Forelimb muscle (tissue), 1 donor: ENCODE results near the gene PTPN1. TPM values are rescaled to one million over a fixed set of nuclear protein-coding genes. Genes with fewer than 3 reads are reported as not detected.
"Not testable (repeated sequence)": the region's sequence is repeated elsewhere in the genome, so short reads cannot be mapped to it uniquely, and the experiment has no call there.

Experiments used
- DNase-seq: peaks from one replicate; pipeline ENCODE4 v3.0.0-alpha.2; 2013; ENCODE audit warnings: low read depth
- polyA plus RNA-seq: library from polyadenylated mRNA; unstranded; fragments of 120-200 nt; gene quantifications from one replicate; pipeline ENCODE4 v1.2.1, GENCODE V29; 2013; ENCODE audit not compliant: insufficient read length

Gene PTPN1
- polyA plus RNA-seq, 1 donor: 18.1 TPM

DNA sequence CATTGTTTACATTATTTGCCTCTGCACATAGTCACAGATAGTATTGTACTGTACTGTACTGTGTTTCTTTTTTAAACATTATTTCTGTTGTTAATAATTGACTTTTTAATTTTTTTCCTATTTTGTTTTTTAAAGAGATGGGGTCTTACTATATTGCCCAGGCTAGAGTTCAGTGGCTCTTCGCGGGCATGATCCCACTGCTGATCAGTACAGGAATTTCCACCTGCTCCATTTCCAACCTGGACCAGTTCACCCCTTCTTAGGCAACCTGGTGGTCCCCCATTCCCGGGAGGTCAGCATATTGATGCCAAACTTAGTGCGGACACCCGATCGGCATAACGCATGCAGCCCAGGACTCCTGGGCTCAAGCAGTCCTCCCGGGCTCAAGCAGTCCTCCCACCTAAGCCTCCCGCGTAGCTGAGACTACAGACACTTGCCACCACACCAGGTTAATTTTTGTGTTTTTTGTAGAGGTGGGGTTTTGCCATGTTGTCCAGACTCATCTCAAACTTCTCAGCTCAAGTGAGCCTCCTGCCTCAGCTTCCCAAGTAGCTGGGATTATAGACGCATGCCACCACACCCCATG, 47.5 kb downstream of the PTPN1 start:
- DNase-seq: no peak

DNA sequence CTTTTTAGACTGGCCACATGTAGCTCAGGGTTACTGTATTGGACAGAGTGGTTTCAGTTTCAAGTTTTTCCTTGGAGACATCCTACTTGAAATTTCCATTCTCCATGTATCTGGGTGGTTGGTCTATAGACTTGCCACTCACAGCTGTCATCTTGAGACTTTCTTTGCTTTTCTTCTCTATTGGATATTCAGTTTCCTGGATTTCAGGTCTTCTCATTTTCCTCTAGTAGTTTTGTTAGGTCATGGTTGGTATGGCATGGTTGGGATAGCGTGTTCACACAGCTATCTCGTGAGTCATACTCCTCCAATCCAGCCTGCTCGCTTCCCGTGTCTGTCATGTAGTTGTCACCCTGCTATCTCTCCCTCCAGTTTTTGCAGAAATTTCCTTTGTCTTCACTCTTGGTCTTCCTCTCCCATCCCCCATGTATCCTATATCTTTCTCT, 48.3 kb downstream of the PTPN1 start:
- DNase-seq: no peak

- DNase-seq: no peak
These were observed 49.0 kb downstream of the PTPN1 start for GRCh38 chr20:50559149-50559548.

- no peak for DNase-seq
These were observed 49.9 kb downstream of the PTPN1 start for GRCh38 chr20:50559856-50560638.

GRCh38 chr20:50560867-50561266, 50.7 kb downstream of the PTPN1 start:
- DNase-seq: no peak

DNA sequence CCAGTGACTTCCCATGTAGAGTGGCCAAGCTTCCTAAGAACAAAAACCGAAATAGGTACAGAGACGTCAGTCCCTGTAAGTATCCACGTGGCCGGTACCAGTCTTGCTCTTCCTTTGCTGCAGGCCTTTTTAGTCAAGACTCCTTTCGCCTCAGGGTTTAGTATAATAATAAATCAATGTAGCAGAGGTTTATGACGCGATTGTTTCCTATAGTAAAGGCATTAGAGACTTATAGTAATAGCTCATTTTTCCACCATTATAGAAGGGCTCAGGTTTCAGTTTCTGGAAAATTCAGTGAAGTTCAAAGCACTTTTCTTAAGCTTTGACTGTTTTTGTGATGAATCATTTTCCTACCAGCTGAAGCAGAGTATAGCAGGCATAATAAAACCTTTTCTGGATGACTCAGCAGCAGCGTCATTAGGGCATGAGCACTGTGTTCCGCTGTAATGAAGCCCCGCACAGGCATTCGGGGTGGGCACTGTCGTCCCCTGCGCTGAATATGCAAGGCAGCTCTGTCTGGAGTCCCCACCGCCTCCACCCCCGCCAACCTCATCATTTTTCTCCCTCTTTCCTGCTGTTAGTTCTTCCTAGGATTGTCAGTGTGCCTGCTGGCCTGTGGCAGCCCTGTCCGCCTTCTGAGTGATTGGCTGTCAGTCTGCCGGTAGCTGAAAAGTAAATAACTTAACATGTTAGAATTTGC, 51.3 kb downstream of the PTPN1 start:
- no peak for DNase-seq

- no peak for DNase-seq
These were observed 52.1 kb downstream of the PTPN1 start for GRCh38 chr20:50562262-50562701.

DNA sequence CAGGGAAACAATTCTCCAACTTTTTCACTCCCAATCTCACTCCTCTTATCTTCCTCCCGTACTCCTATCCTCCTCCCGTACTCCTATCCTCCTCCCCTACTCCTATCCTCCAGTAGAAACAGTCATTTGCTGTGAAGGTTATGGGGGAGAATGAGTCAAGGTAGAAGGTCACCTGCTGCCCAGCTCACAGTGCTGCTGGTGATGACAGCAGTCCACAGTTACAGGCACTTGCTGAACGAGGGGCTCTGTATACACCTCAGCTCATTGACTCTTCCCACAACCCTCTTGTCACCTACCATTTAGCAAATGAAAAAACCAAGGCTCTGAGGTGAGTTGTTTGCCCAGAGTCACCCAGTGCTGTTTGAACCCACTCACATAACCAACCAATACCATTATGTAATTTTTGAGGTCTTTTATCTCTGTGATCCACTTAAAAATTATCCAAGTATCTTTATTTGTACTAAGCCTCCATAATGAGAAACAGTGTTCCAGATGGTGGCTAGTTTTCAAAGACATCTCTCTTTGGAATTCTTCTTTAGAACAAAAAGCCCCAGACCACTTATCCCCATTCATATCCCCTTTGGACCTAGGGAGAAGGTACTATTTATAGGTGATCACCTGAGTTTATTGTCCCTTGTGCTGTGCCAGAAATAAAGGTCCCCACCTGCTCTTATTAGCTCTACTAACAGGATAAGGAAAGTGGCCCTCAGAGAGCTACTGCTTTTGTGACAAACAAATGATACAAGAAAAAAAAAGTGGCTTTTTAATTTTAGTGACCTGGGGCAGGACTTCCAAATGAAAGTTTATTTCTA, 53.2 kb downstream of the PTPN1 start:
- no peak for DNase-seq

GRCh38 chr20:50565383-50565782, 55.2 kb downstream of the PTPN1 start:
- no peak for DNase-seq

- no peak for DNase-seq
These were observed 55.7 kb downstream of the PTPN1 start for GRCh38 chr20:50565871-50566270.

DNA sequence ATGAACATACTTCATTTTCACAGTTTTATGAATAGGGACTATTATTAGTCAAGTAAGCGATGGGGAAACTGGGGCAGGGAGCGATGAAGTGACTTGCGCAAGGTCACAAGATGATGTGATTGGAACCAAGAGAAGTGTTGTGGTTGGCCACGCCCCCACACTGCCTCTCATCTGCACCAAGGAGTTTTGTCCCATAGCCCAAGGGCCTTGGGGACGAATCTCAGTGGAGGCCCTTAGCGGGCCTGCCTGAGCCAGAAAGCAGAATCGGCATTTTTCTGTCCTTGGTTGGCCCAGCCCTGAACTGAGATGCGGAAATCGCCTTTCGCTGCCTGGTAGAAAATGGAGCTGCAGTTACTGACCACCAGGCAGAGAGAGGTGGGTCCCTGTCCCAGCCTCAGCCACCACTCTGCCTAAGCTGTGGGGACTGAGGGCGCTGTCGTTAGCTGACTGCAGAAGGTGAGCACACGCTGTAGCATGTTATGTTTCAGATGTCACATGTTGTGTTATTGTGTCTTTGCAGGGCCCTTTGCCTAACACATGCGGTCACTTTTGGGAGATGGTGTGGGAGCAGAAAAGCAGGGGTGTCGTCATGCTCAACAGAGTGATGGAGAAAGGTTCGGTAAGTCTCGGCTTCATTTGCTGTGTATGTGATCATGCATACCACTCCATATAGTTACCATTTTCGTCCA, 57.8 kb downstream of the PTPN1 start:
- DNase-seq: no peak

GRCh38 chr20:50568549-50568942, 58.4 kb downstream of the PTPN1 start:
- no peak for DNase-seq

DNA sequence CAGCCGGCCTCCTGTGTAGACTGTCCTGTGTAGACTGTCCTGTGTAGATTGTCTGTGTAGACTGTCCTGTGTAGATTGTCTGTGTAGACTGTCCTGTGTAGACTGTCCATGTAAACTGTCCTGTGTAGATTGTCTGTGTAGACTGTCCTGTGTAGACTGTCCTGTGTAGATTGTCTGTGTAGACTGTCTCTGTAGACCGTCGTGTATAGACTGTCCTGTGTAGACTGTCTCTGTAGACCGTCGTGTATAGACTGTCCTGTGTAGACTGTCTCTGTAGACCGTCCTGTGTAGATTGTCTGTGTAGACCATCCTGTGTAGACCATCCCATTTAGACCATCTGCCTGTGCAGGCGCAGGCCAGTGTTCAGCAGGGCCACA, 59.3 kb downstream of the PTPN1 start:
- DNase-seq: not testable (repeated sequence)

DNA sequence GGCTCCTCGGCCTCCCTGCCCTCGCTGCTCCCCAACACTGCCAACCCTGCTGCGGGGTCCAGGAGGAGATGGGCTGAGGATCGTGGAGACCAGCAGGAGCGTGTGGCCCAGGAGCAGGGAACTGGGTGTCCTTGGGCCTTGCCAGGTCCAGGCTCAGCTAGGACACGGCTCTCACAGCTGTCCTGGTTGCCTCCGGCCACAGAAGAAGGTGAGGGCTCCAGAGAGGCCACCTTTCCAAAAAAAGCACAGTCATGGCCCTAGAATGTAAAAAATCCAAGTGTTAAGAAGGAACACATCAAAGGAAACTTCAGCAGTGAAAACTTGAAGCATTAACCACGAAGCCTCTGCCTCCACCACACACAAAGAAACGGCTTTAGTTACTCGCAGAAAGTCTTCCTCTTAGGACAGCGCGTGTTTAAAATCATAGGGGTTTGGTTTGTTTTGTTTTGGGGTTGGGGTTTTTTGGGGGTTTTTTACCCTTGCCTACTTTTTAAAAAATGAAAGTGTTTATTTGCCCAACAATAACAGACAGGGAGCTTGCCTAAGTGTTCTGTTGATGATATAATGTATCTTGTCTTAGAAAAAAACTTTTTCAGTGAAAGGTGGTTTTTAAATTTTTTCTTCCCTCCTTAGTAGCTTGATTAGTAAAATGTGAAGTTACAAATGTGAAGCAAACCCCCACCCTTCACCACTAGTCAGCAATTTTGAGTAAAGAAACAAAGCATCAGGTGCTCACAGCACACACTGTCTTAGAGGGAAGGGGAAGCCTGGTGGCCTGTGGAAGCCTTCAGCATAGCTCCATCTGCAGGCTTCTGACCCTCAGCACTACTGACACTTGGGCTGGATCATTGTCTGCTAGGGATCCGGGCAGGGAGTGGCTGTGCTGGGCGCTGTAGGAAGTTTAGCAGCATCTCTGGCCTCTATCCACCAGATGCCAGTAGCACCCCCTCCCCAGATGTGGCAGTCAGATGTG, 60.0 kb downstream of the PTPN1 start:
- DNase-seq: no peak

GRCh38 chr20:50571466-50571865, 61.3 kb downstream of the PTPN1 start:
- no peak for DNase-seq

DNA sequence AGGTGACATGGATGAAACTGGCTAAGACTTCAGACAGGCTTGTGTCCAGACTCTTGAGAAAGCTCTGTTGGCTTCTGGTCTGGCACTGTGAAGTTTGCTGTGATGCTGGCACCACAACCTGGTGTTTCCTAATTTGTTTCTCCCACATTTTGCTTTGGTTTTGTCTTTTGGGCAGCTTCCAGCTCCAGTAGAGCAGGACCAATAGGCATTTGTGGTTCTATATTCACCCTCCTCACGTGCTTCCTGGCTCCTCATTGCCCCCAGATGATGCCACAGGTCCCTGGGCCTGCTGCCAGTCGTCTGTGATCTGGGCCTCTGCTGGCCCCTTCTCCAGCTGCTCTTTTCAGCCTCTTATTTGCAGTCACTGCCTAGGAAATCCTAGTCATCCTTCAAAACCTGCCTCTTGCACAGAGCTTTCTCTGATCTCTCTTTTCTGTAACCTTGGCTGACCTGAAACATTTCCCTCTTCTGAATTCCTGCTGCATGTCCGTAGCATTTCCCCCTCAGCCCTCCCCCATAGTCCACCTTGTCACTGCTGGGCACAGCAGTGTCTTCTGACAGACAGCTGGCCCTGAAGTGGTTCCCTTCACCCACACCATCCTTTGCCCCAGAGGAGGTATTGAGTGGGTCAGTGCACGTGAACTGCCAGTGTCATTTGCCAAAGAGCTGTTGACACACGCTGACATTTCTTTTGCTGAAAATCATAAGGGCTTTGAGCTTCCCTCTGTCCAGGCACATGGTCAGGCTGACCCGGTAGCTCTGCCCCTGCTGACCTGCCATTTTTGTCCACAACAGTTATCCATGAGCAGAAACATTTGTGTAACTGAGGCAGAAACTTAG, 63.0 kb downstream of the PTPN1 start:
- DNase-seq: no peak

- no peak for DNase-seq
These were observed 63.9 kb downstream of the PTPN1 start for GRCh38 chr20:50574108-50574507.

- DNase-seq: no peak
These were observed 64.4 kb downstream of the PTPN1 start for GRCh38 chr20:50574586-50574985.
